ENCODE results near the gene ARHGAP10.
"Not testable (repeated sequence)": the region's sequence is repeated elsewhere in the genome, so short reads cannot be mapped to it uniquely, and the experiment has no call there.

Gene ARHGAP10

DNA sequence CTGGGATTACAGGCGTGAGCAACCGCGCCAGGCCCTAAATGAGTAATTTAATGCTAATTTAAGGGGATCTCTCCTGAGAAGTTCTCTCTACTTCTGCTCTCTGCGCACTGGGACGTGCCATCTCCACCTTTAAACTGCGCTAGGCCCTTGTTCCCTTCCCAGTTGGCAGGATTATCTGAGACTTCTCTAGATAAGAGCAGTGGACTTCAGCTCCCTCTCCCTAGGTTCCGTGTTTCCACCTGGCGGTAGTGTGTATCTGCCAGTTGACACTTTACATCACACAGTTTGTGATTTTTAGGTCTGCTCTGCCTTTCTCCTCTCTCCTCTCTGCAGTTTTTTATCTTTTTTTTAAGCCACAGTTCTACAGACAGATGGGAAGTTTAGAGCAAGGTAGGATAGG lies 40.2 kb downstream of the ARHGAP10 start:
- no peak for DNase-seq

DNA sequence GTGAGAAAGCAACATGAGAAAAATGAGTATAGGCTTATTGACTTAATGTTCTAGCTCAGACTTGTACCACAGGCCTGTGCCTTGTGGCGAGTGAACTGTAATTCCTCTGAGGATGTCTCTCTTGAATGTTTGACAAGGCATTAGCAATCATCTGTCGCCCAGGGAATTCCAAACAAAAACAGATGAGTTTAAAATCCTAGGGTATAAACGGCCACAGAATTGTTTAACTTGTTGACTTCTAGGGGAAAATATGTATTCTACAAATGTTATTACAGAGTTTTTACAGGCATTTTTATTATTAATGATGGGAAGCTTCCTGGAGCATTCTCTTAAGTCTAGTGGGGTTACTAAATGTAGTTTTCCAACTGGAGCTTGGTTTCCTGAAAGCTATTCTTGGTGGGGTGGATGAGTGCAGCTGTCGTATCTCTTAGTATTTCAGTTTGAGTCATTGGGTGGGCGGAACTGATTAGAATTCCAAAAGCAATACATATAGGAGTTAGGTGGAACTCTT lies 40.6 kb downstream of the ARHGAP10 start:
- DNase-seq, result no peak

DNA sequence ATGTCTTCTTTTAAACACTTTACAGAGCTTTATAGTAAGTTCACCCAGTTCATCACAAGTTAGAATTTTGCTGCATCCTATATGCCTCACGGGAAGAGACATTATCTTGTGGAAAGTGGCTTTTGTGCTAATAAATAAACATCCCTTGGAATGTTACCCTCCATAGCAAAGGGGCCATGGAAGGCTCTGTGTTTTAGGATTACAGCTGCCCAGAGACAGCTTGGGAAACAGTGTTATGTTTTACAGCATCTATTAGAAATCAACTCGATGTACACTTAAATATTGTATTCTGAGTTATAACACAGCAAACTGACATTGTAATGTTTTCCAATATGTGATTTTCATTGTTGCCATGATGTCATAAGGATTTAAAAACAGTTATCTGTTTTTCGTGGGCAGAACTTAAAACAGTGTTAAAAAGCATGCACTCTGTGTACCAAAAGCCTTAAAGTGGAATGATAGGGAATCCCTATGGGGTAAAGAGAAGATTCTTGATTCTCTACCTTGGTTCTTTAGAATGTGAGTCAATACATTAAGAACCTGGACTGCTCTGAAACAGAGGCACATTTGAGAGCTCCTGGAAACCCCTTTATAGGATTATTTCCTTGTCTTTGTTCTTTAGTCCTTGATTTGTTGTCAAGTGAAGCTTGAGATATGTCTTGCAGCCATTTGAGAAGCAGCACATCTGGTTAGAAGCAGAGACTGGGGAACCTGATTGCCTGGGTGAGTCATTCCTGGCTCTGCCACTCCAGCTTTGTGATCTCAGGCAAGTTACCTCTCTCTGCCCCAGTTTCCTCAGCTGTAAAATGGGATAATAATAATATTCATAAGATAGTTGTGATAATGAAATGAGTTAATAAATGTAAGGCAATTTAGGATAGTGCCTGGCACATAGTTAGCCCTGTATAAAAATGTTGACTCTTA lies 41.6 kb downstream of the ARHGAP10 start:
- DNase-seq, result no peak

DNA sequence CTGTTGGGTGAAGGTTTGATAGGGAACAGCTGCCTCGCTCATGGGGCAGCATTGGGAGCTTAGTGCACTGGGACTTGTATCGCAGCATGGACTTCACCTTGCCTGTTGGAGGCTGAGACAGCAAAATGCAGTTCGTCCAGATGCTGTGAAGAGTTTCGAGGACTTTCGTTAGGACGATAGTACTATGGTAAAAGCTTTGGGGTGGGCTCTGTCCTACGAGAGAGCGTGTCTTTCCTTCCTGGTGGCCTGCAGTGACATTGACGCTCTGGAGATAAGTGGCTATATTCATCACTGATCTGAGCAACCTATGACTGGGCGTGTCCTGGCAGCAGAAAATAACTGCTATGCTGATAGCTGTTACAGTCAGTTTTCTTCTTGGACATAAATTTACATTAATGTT lies 44.8 kb downstream of the ARHGAP10 start:
- no peak for DNase-seq

DNA sequence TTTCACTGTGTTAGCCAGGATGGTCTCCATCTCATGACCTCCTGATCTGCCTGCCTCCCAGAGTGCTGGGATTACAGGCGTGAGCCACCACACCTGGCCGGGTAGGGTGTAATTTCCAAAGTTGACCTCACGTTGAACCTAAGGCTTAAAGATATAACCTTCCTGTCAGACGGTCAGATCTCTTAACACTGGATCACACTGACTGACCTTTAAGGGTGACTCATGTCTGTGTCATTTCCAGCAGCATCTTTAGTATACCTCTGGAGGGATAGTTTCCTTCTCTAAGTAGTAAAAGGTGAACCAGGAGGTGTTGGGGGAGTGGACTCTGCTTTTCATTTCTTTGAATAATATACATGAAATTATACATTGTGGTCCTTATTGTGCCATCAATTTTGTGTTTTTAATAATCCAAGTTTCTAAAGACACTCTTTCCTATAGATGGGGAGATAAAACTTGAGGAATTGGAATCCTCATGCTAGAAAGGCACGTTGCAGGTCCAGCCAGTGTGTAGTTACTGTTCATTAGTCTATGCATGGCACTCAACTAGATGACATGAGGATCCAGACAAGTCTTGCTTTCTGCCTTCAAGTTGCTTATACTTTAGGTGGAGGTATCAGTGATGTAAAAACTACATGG lies 45.7 kb downstream of the ARHGAP10 start:
- no peak for DNase-seq

DNA sequence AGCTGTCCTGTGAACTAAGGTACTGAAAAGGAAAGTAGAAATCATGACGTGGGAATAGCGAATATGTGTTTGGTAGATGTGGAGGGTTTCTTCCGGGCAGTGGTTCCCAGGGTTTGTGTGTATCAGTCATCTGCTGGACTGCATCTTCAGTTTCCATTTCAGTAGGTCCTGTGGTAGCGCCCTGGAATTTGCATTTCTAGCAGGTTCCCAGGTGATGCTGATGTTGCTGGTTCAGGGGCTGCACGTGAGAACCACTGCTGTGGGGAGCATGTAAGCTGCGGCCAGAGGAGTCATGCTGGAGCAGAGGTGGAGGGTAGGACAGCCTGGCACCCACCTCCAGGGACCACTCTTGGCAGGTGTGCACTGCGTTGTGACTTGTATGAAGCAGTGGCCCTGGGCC lies 47.1 kb downstream of the ARHGAP10 start:
- no peak for DNase-seq

DNA sequence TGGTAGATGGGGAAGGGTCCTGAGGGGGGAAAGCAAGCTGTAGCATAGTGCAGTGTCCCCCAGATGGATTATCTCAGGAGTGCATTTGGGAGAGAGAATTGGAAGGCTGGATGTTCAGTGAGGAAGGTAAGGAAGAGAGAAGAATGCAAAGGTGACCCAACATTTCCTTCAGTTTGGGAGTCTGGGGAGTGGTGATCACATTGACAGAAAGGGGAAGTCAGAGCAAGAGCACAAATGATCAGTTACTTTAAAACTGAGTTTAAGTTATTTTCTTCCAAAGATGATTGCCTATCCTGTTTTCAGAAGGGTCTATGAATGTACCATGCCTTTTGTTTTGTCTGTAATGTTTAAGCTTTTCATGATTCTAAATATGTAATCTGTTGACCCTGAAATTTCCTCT lies 47.6 kb downstream of the ARHGAP10 start:
- DNase-seq, result no peak

DNA sequence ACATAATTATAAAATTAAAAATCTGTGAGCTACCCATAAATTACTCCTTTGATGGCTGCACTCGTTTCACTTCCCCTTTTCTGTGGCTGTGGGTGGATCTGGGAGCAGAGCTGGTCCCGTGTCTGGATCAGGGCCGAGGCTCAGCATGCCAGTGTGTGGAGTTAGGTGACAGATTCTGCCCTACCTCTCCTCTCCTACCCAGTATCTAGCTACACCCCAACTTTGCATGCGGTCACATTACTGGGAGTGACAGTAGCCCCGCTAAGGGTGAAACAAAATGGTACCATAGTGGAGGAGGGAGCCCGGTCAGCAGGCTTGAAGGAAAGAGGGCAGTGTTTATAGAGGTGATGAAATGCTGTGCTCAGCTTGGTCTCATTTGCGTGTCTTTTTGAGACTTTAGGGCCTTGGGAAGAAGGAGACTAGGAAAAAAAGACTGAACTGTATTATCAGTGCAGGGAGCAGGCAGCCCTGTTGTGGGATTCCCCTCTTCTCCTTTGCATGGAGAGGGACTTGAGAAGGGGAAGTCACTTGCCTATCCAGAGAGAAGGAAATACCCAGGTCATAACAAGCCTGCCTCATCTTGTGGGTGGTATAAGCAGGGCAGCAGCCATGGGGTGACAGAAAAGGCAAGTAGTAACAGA lies 48.4 kb downstream of the ARHGAP10 start:
- no peak for DNase-seq

DNA sequence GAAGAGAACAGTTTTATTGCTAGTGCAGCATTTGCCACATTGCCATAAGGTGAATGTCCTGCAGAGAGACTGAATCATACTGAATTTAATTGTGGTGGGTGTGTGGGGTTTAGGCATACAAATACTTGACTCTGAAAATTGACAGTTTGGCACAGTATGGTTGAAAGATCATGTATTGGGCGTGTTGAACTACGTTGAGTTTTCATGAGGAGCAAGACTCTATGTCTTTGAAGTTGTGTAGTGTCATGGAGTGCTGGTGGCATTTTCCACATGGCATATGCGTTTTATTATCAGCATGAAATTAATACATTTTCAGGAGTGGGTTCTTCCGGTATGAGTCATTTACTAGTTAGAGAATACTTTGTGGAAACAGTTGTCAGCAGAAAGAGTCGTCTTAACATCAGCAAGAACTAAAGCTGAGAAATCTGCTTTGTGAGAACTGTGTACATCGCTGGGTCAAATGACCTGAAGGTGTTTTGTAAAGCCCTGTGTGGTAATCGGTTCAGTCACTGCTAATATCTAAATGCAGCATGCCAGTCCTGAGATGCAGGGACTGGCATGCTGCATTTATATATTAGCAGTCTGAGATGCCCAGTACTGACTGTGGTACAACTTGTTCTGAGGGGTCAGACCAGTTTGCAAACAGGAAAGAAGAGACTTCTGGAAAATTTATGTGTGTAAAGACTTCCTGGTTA lies 50.3 kb downstream of the ARHGAP10 start:
- no peak for DNase-seq

DNA sequence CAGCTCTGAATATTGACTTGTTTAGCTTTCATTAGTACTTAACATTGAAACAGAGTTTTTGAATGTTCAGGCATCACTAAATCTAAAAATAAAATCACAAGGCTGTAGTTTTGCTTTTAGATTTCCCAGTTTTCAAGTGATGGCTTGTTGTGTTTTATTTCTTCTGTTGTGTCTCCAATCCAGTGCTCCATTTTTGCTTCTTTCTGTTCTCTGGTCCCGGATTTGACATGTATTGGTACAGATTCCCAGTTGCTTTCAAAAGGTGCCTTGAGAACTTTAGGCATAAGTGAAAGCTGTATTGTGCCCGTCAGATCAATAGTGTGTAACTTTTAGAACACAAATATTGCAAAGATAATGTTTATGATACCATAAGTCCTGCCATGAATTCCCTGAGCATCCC lies 53.2 kb downstream of the ARHGAP10 start:
- DNase-seq, result no peak

DNA sequence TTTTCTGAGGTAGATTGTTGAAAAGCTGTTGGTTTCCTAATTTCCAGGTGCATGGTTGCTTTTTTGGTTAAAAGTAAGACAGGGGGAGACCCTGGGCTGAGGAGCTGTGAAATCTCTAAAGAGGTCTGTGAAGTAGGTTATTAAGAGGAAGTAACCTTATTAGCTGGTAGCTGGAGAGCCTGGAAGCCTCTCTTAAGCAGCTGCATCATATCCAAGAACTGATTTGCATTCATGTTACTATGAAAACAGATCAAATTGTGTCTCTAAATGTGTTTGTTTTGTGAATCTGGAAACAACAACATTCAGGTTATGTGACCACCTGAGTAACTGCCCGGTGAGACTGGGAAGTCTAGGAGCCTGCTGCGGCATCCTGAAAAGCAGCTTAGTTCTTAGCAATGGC lies 54.1 kb downstream of the ARHGAP10 start:
- DNase-seq, result no peak

DNA sequence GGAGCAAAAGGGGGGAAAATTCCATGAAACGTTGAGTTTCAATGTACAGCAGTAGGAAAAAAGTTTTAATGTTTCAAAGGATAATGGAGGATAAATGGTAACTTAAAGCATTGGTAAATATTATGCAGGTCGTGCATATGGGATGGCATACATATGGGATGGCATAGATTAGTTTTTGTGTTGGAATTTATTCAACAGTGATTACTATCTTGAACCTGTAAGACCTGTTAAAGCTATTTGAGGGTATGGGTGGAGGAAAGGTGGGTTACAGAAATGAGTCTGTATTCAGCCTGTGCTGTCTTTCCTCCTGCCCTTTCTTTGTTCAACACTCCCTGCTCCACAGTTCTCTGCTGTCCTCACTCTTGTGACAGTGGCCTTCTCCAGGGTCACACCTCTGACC lies 54.6 kb downstream of the ARHGAP10 start:
- no peak for DNase-seq

DNA sequence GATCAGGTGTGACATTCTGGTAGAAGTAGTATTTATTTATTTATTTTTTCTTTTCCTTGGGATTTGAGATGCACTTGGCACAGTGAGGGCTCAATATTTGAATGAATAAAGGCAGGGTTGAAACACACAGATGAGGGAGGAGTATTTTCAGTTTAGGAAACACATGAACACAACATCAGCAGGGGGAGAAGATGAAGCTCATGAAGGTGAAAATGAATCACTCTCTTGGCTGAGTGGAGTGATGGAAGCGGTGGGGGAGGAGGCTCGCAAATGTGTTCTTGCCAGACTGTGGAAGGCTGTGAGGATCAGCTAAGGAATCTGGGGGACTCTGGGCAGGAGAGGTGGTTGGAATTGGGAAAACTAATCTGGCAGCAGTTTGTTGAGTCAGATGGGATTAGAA lies 55.3 kb downstream of the ARHGAP10 start:
- no peak for DNase-seq

DNA sequence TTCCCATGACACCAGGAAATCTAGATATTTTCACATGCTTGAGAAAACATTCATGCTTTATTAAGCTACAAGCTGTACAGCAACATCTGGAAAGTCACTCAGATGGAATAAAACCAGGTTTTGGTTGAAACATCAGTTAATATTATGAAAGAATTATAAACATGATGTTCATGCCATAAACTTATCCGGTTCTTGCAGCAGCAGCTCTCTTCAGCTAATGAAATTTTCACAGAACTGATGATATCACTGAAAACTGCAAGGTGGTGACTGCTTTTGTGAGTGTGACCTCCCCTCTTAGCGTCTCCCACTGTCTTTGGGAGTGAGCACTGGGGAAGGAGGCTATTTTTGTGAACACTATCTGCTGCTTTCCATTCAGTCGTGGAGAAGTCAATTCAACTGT lies 56.9 kb downstream of the ARHGAP10 start:
- DNase-seq, result no peak

DNA sequence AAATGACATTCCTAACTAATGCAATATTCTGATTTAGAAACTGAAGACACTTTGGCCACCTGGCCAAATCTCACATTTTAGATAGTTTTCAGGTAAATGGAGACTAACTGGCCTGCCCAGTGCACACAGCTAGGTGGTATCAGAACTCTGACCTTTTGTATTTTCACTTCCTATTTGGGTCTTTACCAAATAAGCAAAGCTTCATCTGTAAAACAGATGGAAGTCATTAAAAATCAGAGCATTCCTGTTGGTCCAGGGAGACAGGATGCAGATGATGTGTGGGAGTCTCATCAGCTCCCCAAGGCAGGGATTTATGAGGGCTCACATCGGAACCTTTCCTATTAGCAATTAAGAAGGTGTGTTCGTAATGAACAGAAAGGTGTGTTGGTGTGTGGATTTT lies 57.7 kb downstream of the ARHGAP10 start:
- no peak for DNase-seq

DNA sequence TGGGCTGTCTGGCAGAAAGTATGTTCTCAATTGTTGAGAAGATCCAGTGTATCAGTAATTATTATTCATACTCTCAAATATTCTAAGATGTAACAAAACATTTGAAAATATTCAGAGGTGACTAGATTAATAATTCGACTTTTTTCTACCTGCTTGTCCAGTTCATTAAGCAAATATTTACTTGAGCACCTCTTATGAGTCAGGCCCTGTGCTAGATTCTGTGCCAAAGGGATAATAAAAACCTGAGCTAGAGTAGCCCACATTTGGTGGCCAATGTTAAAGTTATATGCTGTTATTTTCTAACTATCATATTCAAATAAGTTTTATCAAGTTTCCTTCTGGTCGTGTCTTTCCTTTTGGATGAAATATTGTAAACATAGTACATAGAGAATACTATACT lies 58.5 kb downstream of the ARHGAP10 start:
- no peak for DNase-seq

DNA sequence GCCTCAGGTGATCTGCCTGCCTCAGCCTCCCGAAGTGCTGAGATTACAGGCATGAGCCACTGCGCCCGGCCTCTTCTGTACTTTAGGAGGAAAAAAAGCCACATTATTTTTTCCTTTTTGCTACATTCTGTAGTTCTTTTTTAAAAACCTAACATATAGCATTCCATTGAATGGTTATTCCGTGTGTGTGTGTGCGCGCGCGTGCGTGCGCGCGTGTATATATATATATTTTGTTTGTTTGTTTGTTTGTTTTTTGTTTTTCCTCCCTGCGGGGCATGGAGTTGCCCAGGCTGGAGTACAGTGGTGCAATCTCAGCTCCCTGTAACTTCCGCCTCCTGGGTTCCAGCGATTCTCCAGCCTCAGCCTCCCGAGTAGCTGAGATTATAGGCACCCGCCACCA lies 59.5 kb downstream of the ARHGAP10 start:
- no peak for DNase-seq

DNA sequence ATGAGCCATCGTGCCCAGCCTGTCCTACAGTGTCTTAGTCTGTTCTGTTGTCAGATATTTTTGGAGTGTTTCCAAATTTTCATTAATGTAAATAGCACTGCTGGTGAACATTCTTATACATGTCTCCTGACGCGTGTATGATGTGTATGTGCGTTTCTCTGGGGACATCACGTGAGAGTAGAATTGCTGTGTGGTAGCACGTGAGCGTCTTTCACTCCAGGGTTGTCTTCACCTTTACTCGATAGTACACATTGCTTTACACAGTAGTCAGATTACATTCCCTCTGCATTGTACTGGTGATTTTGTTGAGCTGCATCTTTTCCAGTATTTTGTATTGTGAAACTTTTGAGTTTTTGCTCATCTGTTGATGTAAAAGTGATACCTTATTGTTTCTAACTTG lies 60.0 kb downstream of the ARHGAP10 start:
- DNase-seq, result no peak

DNA sequence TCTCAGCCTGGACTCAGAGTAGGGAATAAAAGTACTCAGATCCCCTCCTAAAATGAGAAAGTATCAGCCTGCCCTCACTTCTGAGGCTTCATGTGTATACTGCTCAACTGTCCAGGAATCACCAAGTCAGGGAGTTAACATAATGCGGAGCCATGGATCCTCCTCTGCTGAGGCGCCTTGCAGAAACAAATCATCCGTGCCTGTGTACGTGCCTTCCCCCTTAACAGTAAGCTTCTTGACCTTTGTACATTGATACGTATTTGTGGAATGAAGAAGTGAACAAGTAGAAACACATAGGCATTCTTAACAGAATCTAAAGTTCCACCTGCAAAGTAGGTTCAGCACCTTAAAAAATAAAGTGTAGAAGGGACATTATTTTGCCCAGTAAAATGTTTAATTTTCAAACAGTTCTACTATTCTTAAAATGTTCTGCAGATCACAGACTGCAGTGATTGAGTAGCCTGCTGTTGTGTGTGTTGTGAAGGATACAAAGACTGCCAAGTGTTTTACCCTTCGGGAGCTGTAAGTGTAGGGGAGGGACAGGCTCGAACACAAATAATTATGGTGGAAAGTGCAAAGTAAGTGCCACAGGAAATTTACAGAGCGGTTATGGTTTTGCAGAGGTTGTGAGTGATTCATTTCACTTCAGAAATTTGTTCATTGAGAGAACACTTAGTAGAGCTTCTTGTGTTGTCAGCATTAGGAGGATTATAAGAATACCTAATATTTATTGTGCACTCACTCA lies 61.9 kb downstream of the ARHGAP10 start:
- no peak for DNase-seq

DNA sequence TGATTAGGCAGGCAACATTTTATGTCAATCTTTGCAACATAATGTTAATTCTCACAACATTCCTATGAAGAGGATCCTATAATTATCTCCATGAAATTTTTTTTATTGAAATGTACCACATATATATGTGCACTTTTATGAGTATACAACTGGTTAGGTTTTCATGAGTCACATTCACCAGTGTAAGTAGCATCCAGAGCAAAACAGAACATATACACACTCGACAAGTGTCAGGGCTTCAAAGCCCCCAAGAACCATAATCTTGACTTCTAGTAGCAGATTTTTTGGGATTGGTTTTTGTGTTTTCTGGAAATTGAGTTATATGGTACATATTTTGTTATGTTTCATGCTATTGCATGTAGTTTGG lies 62.4 kb downstream of the ARHGAP10 start:
- DNase-seq, result no peak

DNA sequence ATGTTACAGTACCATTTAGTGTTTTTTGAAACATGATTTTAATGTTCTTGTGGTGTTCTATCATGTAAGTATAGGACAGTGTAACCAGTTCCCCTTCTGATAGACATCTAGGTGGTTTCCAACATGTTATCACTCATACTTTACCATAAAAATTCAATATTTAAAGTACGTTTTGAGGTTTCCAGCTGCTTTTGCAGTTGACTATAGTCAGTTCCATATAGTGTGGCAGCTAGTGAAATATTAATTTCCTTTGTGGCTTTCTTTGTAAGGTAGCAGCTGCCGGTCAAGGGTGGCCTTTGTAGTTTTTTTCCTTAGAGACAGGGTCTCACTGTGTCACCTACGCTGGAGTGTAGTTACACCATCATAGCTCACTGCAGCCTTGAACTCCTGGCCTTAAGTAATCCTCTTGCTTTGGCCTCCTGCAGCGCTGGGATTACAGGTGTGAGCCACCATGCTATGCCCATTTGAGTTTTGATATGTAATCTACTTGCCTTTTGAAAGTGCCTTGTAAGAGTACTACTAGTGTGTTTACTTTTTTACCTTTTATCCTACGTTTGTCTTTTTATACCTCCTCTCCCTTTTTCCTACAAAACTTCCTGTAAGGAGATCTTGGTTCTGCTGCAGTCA lies 63.0 kb downstream of the ARHGAP10 start:
- DNase-seq, result no peak

DNA sequence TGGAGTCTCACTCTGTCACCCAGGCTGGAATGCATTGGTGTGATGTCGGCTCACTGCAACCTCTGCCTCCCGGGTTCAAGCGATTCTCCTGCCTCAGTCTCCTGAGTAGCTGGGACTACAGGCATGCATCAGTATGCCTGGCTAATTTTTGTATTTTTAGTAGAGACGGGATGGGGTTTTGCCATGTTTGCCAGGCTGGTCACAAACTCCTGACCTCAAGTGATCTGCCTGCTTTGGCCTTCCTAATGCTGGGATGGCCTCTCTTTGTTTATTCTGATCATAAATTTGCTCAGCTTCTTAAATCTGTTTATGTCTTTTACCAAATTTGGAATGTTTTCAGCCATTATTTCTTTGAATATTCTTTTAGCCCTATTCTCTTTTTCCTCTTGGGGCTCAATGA lies 67.2 kb downstream of the ARHGAP10 start:
- not testable (repeated sequence) for DNase-seq
